Measurements from ENCODE around the gene FNDC10. TPM values are rescaled to one million over a fixed set of nuclear protein-coding genes. Genes with fewer than 3 reads are reported as not detected.

Gene FNDC10
- total RNA-seq, 2 donors from 2014 or later = 1.3 to 2.3 TPM

DNA sequence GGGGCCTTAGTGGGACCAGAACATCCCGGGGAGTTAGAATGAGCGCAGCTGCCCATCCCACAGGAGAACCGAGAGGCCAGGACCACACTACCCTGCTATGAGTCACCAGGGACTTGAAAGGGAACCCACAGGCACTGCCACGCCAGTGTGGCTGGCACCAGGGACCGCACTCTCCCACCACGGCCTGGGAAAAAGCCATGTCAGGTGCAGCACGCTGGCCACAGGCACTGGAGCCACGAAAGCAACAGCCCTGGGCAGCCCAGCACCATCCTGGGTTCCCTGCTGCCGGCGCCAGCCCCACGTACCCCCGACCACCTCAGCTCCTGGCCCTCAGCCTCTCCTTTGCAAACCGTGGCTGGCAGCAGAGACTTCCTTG is 45.4 kb downstream of the FNDC10 start:
- 75 to 85% methylated on average over 4 to 13 of the region's 13 CpGs for WGBS, 2 donors
- no peak overlapping the region for H3K4me3 ChIP-seq
- no peaks in the 10 kb centered on the region for H3K27me3 ChIP-seq
- DNase-seq (no peak), ATAC-seq (no peak)
- no peak overlapping the region for H3K27ac ChIP-seq
- intact Hi-C loops (cut with DNase I) = no loop called here
- TF ChIP-seq CTCF (IDR thresholded peaks at IDR 0.05) = no peak
- no peak for TF ChIP-seq POLR2A (IDR thresholded peaks at IDR 0.05)
- no peaks in the 10 kb centered on the region for H3K36me3 ChIP-seq (replicated peaks in 1 of 2; ENCODE audit: insufficient read depth in 1 of 2, low read depth in 2 of 2)
- no peaks in the 10 kb centered on the region for H3K9me3 ChIP-seq
- peaks cover 17% of the 10 kb centered on the region for H3K4me1 ChIP-seq

- Histone ChIP-seq H3K27ac (no peak overlapping the region), H3K36me3 (replicated peaks in 1 of 2; ENCODE audit: insufficient read depth in 1 of 2, low read depth in 2 of 2) (no peaks in the 10 kb centered on the region), H3K4me3 (no peak overlapping the region), H3K9me3 (no peaks in the 10 kb centered on the region), H3K27me3 (no peaks in the 10 kb centered on the region), H3K4me1 (peaks cover 17% of the 10 kb centered on the region)
- ATAC-seq (no peak), DNase-seq (no peak)
- 86 to 91% methylated on average over 31 to 35 of the region's 35 CpGs for WGBS, 2 donors
- intact Hi-C loops (cut with DNase I) = no loop called here
- no peak for TF ChIP-seq POLR2A (IDR thresholded peaks at IDR 0.05)
- TF ChIP-seq CTCF (IDR thresholded peaks at IDR 0.05) = no peak
Measured at GRCh38 chr1:1553821-1554494, 46.0 kb downstream of the FNDC10 start.

- Histone ChIP-seq H3K27ac (no peak overlapping the region), H3K27me3 (no peaks in the 10 kb centered on the region), H3K9me3 (no peaks in the 10 kb centered on the region), H3K4me1 (peaks cover 17% of the 10 kb centered on the region), H3K36me3 (replicated peaks in 1 of 2; ENCODE audit: insufficient read depth in 1 of 2, low read depth in 2 of 2) (no peaks in the 10 kb centered on the region), H3K4me3 (no peak overlapping the region)
- 67% methylated on average over 10 of the region's 10 CpGs; no CpG with 5 or more reads in 1 of the 2 donors for WGBS, 2 donors
- ATAC-seq = no peak
- DNase-seq = no peak
- TF ChIP-seq CTCF (IDR thresholded peaks at IDR 0.05) (no peak), POLR2A (IDR thresholded peaks at IDR 0.05) (no peak)
- intact Hi-C loops (cut with DNase I) = no loop called here
Measured at GRCh38 chr1:1552263-1552639, 47.7 kb downstream of the FNDC10 start.

- Histone ChIP-seq H3K4me3 (no peak overlapping the region), H3K9me3 (no peaks in the 10 kb centered on the region), H3K27me3 (no peaks in the 10 kb centered on the region), H3K27ac (peak overlapping the region in 1 of 4 donors; percentile 18), H3K4me1 (peaks cover 17% of the 10 kb centered on the region), H3K36me3 (replicated peaks in 1 of 2; ENCODE audit: insufficient read depth in 1 of 2, low read depth in 2 of 2) (no peaks in the 10 kb centered on the region)
- ATAC-seq = peak; percentile 21
- 65 to 69% methylated on average over 12 to 33 of the region's 33 CpGs for WGBS, 2 donors
- TF ChIP-seq POLR2A (IDR thresholded peaks at IDR 0.05) = no peak
- no peak for TF ChIP-seq CTCF (IDR thresholded peaks at IDR 0.05)
- peak in 1 of 4 donors; percentile 45 for DNase-seq
- intact Hi-C loops (cut with DNase I) = no loop called here
Measured at GRCh38 chr1:1551524-1552262, 48.2 kb downstream of the FNDC10 start.
